Suprapubic skin (tissue), 4 donors: ENCODE measurements around the gene CYB5R2.

ENCODE experiments used
- CTCF ChIP-seq, 2 donors: fragments of 200-600 bp in 1 of 2; fragments of 450-650 bp in 1 of 2; sonication (generic) in 1 of 2; IDR thresholded peaks; one replicate each; pipeline ENCODE4 v1.5.1; 2016 to 2019; ENCODE audit warnings: antibody characterized with exemption in 2 of 2, mild to moderate bottlenecking in 1 of 2, moderate library complexity in 1 of 2
- POLR2A ChIP-seq, 2 donors: fragments of 450-650 bp; IDR thresholded peaks; one replicate each; pipeline ENCODE4 v1.6.1; 2017; ENCODE audit warnings: antibody characterized with exemption in 2 of 2, mild to moderate bottlenecking in 2 of 2, moderate library complexity in 2 of 2
- POLR2AphosphoS5 ChIP-seq, 3 donors: sonication (generic); formaldehyde crosslinking; IDR thresholded peaks; one replicate each; pipeline ENCODE4 v1.6.1; 2017; ENCODE audit warnings: antibody characterized with exemption in 3 of 3

GRCh38 chr11:7636350-7636749 is 37.0 kb downstream of the CYB5R2 start:
- TF ChIP-seq POLR2AphosphoS5 (IDR thresholded peaks at IDR 0.05) (no peak), CTCF (IDR thresholded peaks at IDR 0.05) (no peak), POLR2A (IDR thresholded peaks at IDR 0.05) (no peak)
